GM19023 (cell line): Measurements from ENCODE around the gene LRIG1.

Experiments used
- ATAC-seq: cut with Tn5 transposase; IDR thresholded peaks from one replicate; pipeline ENCODE4 v1.9.1; 2021; ENCODE audit warnings: mild to moderate bottlenecking, moderate library complexity; ENCODE audit not compliant: unreplicated experiment

The LRIG1 gene

GRCh38 chr3:66394019-66394752 is 106.6 kb downstream of the LRIG1 start:
- ATAC-seq: peak; percentile 88

GRCh38 chr3:66393333-66394005 is 107.4 kb downstream of the LRIG1 start:
- peak; percentile 9 for ATAC-seq

- ATAC-seq: no peak
Observed at GRCh38 chr3:66392966-66393332, 107.9 kb downstream of the LRIG1 start.

- no peak for ATAC-seq
Observed at GRCh38 chr3:66392512-66392911, 108.3 kb downstream of the LRIG1 start.

GRCh38 chr3:66390013-66390412 is 110.8 kb downstream of the LRIG1 start:
- ATAC-seq: no peak

GRCh38 chr3:66386925-66387650 is 113.7 kb downstream of the LRIG1 start:
- ATAC-seq: peak; percentile 62

- ATAC-seq: peak; percentile 83
Observed at GRCh38 chr3:66386011-66386924, 114.6 kb downstream of the LRIG1 start.

- ATAC-seq: no peak
Observed at GRCh38 chr3:66385066-66385465, 115.8 kb downstream of the LRIG1 start.

- ATAC-seq: no peak
Observed at GRCh38 chr3:66383998-66384745, 116.7 kb downstream of the LRIG1 start.

- ATAC-seq: no peak
Observed at GRCh38 chr3:66383023-66383422, 117.8 kb downstream of the LRIG1 start.

GRCh38 chr3:66382142-66382541 is 118.7 kb downstream of the LRIG1 start:
- ATAC-seq: no peak

GRCh38 chr3:66381626-66382025 is 119.2 kb downstream of the LRIG1 start:
- no peak for ATAC-seq

GRCh38 chr3:66380200-66380932 is 120.5 kb downstream of the LRIG1 start:
- no peak for ATAC-seq

- ATAC-seq: no peak
Observed at GRCh38 chr3:66379565-66379964, 121.3 kb downstream of the LRIG1 start.

- ATAC-seq: no peak
Observed at GRCh38 chr3:66378256-66378655, 122.6 kb downstream of the LRIG1 start.

GRCh38 chr3:66377800-66378199 is 123.0 kb downstream of the LRIG1 start:
- no peak for ATAC-seq

- ATAC-seq: no peak
Observed at GRCh38 chr3:66376568-66376967, 124.3 kb downstream of the LRIG1 start.

GRCh38 chr3:66372681-66373350 is 128.0 kb downstream of the LRIG1 start:
- ATAC-seq: no peak

- no peak for ATAC-seq
Observed at GRCh38 chr3:66371432-66371831, 129.4 kb downstream of the LRIG1 start.
